ENCODE results near the gene TTLL7. TPM values are rescaled to one million over a fixed set of nuclear protein-coding genes. Genes with fewer than 3 reads are reported as not detected.
A peak's percentile ranks its signal among the peaks of the same experiment; 100 is the strongest.

TTLL7 gene
- total RNA-seq, 2 experiments from 2014 or later, result 0.41 to 1.4 TPM

DNA sequence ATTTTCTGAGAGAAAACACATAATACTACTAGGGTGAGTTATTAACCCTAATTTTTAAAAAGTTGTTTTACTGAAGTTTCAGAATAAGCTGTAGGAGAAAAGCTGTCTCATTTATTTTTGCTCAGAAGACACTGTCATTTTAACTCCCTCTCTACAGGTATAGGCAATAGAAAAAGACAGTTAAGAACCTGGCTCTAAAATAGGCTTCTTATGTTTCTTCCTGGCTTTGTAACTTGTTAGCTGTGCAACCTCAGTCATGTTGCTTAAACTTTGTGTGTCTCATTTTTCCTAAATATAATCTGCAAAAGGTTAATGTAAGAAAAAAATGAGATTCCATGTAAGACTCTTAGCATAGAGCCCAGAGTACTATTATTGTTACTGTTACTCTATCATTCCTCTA is 64.4 kb downstream of the TTLL7 start:
- intact Hi-C loops (cut with micrococcal nuclease), result loop anchor here (10.0 kb wide), 1 partner anchor 500 kb away; no protein-coding TSS in a partner anchor
- TF ChIP-seq, protein P1, sequence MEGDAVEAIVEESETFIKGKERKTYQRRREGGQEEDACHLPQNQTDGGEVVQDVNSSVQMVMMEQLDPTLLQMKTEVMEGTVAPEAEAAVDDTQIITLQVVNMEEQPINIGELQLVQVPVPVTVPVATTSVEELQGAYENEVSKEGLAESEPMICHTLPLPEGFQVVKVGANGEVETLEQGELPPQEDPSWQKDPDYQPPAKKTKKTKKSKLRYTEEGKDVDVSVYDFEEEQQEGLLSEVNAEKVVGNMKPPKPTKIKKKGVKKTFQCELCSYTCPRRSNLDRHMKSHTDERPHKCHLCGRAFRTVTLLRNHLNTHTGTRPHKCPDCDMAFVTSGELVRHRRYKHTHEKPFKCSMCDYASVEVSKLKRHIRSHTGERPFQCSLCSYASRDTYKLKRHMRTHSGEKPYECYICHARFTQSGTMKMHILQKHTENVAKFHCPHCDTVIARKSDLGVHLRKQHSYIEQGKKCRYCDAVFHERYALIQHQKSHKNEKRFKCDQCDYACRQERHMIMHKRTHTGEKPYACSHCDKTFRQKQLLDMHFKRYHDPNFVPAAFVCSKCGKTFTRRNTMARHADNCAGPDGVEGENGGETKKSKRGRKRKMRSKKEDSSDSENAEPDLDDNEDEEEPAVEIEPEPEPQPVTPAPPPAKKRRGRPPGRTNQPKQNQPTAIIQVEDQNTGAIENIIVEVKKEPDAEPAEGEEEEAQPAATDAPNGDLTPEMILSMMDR (IDR thresholded peaks at IDR 0.05), result no peak
- Mint-ChIP-seq H3K4me3 (no peak overlapping the region), H3K9me3 (no peaks in the 10 kb centered on the region), H3K36me3 (ENCODE audit: low read depth) (no peaks in the 10 kb centered on the region), H3K27ac (no peak overlapping the region), H3K27me3 (peaks cover 4% of the 10 kb centered on the region), H3K4me1 (ENCODE audit: low read depth) (no peaks in the 10 kb centered on the region)
- ChIA-PET CTCF (interaction anchor here (1.9 to 4.1 kb wide), 2 partner anchors 188 to 498 kb away, joined by 6 to 35 read pairs; no protein-coding TSS in a partner anchor), POLR2A (no interaction called here)
- ATAC-seq (no peak), DNase-seq (no peak)

DNA sequence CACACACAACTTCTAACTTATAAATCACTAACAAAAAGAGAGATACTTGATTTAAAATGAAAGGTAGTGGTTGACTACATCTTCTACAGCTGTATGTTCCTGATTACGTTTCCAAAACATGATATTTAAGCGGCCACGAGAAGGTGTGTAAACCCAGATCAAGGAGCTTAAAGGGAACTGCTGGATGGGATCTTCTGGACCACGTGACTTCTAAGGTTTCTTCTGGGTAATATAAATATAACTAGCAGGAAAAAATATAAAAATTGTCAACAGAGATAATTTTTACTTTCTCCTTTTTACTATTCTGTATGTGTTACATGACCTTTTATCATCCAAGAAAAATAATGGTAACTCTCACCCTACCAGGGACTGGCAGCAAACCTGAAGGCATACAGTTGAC is 66.2 kb downstream of the TTLL7 start:
- CTCF ChIA-PET, result interaction anchor here (0.8 to 4.1 kb wide), 11 partner anchors 10 to 500 kb away, joined by 3 to 35 read pairs (median 5); no protein-coding TSS in a partner anchor
- H3K9me3 Mint-ChIP-seq, result no peaks in the 10 kb centered on the region
- no peak overlapping the region for H3K4me3 Mint-ChIP-seq
- H3K27ac Mint-ChIP-seq, result no peak overlapping the region
- POLR2A ChIA-PET, result no interaction called here
- TF ChIP-seq, protein P1 (IDR thresholded peaks at IDR 0.05), result no peak
- no peak for ATAC-seq
- no peak for DNase-seq
- no peaks in the 10 kb centered on the region for H3K36me3 Mint-ChIP-seq (ENCODE audit: low read depth)
- H3K4me1 Mint-ChIP-seq (ENCODE audit: low read depth), result no peaks in the 10 kb centered on the region
- intact Hi-C loops (cut with micrococcal nuclease), result loop anchor here (10.0 kb wide), 1 partner anchor 502 kb away; no protein-coding TSS in a partner anchor
- peaks cover 5% of the 10 kb centered on the region for H3K27me3 Mint-ChIP-seq

DNA sequence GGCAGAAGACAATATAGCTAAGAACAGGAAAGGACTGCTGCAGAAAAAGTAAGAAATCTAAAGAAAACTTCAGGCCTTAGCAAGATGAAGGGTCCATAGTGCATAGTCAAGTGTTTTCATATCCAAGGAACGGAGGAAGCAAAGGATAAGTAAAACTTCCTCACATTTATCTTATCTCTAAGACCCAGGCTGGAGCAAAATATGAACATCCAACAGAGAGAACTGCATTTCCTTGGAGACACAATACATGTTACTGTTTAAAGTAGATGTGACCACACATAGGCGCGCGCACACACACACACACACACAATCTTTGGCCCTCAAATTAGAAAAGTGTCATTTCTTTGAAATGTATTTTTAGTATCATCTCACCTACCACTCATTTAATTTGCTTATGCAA is 66.7 kb downstream of the TTLL7 start:
- CTCF ChIA-PET, result interaction anchor here (0.7 to 4.1 kb wide), 18 partner anchors 8 to 502 kb away, joined by 3 to 35 read pairs (median 4); no protein-coding TSS in a partner anchor
- Mint-ChIP-seq H3K4me1 (ENCODE audit: low read depth) (no peaks in the 10 kb centered on the region), H3K27me3 (peaks cover 5% of the 10 kb centered on the region), H3K9me3 (no peaks in the 10 kb centered on the region), H3K4me3 (no peak overlapping the region), H3K27ac (no peak overlapping the region), H3K36me3 (ENCODE audit: low read depth) (no peaks in the 10 kb centered on the region)
- intact Hi-C loops (cut with micrococcal nuclease), result loop anchor here (10.0 kb wide), 1 partner anchor 503 kb away; no protein-coding TSS in a partner anchor
- DNase-seq, result no peak
- POLR2A ChIA-PET, result no interaction called here
- no peak for ATAC-seq
- TF ChIP-seq, protein P1 (IDR thresholded peaks at IDR 0.05), result no peak

DNA sequence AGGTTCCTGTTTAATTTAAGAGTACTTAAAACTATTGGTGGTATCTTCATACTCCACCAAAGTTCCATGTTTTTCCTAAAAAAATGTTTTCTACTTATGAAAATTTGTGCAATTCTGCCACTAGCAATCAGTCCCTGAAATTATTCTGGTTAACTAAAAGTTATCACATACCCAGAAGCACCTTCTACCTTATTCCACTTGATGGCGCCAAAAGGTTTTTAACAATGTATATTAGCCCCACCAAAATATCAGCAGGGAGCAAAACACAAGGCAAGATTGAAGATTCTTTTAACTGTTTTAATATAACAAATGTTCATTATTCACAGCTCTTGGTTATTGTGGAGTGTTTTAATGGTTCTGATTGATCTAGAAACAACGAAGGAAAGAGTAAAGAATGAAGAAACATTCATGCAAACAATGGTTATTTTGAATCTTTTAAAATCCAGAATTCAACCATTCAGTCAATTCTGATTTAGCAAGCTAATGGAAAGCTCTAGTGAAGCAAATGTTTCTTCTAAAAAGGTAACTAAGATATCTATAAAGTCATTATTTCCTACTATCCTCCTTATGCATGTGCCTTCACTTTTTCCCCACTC is 67.2 kb downstream of the TTLL7 start:
- peak; percentile 73 for ATAC-seq
- Mint-ChIP-seq H3K36me3 (ENCODE audit: low read depth) (no peaks in the 10 kb centered on the region), H3K4me1 (ENCODE audit: low read depth) (no peaks in the 10 kb centered on the region), H3K9me3 (no peaks in the 10 kb centered on the region), H3K4me3 (no peak overlapping the region), H3K27ac (no peak overlapping the region), H3K27me3 (peaks cover 5% of the 10 kb centered on the region)
- CTCF ChIA-PET, result interaction anchor here (0.7 to 4.1 kb wide), 17 partner anchors 8 to 502 kb away, joined by 3 to 35 read pairs (median 4); no protein-coding TSS in a partner anchor
- POLR2A ChIA-PET, result no interaction called here
- DNase-seq, result peak; percentile 25
- TF ChIP-seq, protein P1 (IDR thresholded peaks at IDR 0.05), result peak; percentile 75
- intact Hi-C loops (cut with micrococcal nuclease), result loop anchor here (2.0 to 10.0 kb wide), 2 partner anchors 191 to 503 kb away; no protein-coding TSS in a partner anchor

DNA sequence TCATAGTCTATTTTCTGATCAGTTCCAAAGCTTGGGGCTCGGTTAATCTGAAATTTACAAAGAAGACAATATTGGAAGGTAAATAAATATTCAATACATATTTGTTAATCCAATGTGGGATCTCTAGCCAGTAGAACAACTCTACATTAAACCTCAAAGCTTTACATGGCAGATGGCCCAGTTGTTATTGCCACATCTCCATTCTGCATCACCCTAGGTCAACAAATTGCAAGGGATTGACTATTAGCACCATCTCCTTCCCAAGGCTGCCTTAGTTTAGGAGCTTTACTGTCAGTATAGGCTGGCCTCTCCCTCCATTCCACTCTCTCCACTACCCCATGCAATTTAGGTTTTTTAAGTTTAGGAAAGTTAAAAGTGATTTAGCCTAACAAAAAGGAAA is 69.7 kb downstream of the TTLL7 start:
- H3K4me1 Mint-ChIP-seq (ENCODE audit: low read depth), result no peaks in the 10 kb centered on the region
- intact Hi-C loops (cut with micrococcal nuclease), result no loop called here
- CTCF ChIA-PET, result interaction anchor here (0.9 to 3.5 kb wide), 5 partner anchors 25 to 843 kb away, joined by 3 to 12 read pairs (median 3); no protein-coding TSS in a partner anchor
- TF ChIP-seq, protein P1 (IDR thresholded peaks at IDR 0.05), result no peak
- no peak overlapping the region for H3K27ac Mint-ChIP-seq
- H3K4me3 Mint-ChIP-seq, result no peak overlapping the region
- no peak for ATAC-seq
- H3K9me3 Mint-ChIP-seq, result no peaks in the 10 kb centered on the region
- POLR2A ChIA-PET, result no interaction called here
- peaks cover 5% of the 10 kb centered on the region for H3K27me3 Mint-ChIP-seq
- H3K36me3 Mint-ChIP-seq (ENCODE audit: low read depth), result no peaks in the 10 kb centered on the region
- DNase-seq, result no peak
